Fibroblast of the aortic adventitia (primary cell): ENCODE data around the gene NBEAL2. TPM values are rescaled to one million over a fixed set of nuclear protein-coding genes. Genes with fewer than 3 reads are reported as not detected.
A peak's percentile ranks its signal among the peaks of the same experiment; 100 is the strongest.

ENCODE experiments used
- DNase-seq: peaks from one replicate; pipeline ENCODE4 v3.0.0-alpha.2; 2010; ENCODE audit warnings: low read depth
- H3K4me3 ChIP-seq: 2 replicates; pipeline ENCODE4 v1.5.1; 2011; ENCODE audit warnings: low read depth, mild to moderate bottlenecking, control low read depth, low read length, moderate library complexity
- CTCF ChIP-seq: IDR thresholded peaks from 2 replicates; pipeline ENCODE4 v1.5.1; 2011; ENCODE audit warnings: mild to moderate bottlenecking, low read length, control low read depth, inconsistent platforms; ENCODE audit not compliant: insufficient read depth
- small RNA-seq: library from RNA; depleted of rRNA; stranded (forward); fragments of <200 nt; gene quantifications from one replicate; pipeline ENCODE3, GENCODE V24; 2012
- total RNA-seq: library from RNA; depleted of rRNA; stranded (reverse); fragments of >200 nt; gene quantifications from 2 replicates; pipeline ENCODE4 v1.2.3, GENCODE V29; 2012; ENCODE audit warnings: low replicate concordance

The NBEAL2 gene
- total RNA-seq, 1 donor = 4.4 TPM

GRCh38 chr3:47047673-47048072 lies 68.2 kb downstream of the NBEAL2 start:
- DNase-seq = peak; percentile 7
- no peak for TF ChIP-seq CTCF
- no peak overlapping the region for H3K4me3 ChIP-seq

- DNase-seq = peak; percentile 26
- TF ChIP-seq CTCF = no peak
- H3K4me3 ChIP-seq = no peak overlapping the region
Measured at GRCh38 chr3:47054412-47054811, 74.9 kb downstream of the NBEAL2 start.

GRCh38 chr3:47056705-47057104 lies 77.2 kb downstream of the NBEAL2 start:
- no peak for TF ChIP-seq CTCF
- DNase-seq = no peak

GRCh38 chr3:47057212-47057671 lies 77.8 kb downstream of the NBEAL2 start:
- no peak for TF ChIP-seq CTCF
- no peak overlapping the region for H3K4me3 ChIP-seq
- DNase-seq = peak; percentile 22

More at GRCh38 chr3:47056705-47057104, 77.2 kb downstream of the NBEAL2 start:
- H3K4me3 ChIP-seq = no peak overlapping the region

Small RNAs within 50 kb of the gene (small RNA-seq; reads per million reads assigned to genes)
- not detected for gene MRPL57P3

Other genes with a start within 250 kb of the NBEAL2 start
- gene MYL3, start 116.2 kb upstream of the NBEAL2 start, total RNA-seq = not detected in 2 replicates
- 0.16 TPM in 1 of 2 replicates, not detected in the other for gene PTH1R, start 101.9 kb upstream of the NBEAL2 start, total RNA-seq
- gene CCDC12, start 2.9 kb upstream of the NBEAL2 start, total RNA-seq = 21.6 and 29.4 TPM in 2 replicates
- 37.6 and 83.6 TPM in 2 replicates for gene SETD2, start 184.4 kb downstream of the NBEAL2 start, total RNA-seq